HL-60 (cell line): ENCODE results near the gene CABLES2.

Source experiments
- GABPA ChIP-seq: IDR thresholded peaks from 2 replicates; pipeline ENCODE4 v1.6.1; 2012; ENCODE audit warnings: low read depth
- POLR2AphosphoS5 ChIP-seq: IDR thresholded peaks from 2 replicates; pipeline ENCODE4 v1.6.1; 2012; ENCODE audit warnings: low read depth
- SPI1 ChIP-seq: IDR thresholded peaks from 2 replicates; pipeline ENCODE4 v1.6.1; 2012; ENCODE audit warnings: low read depth, mild to moderate bottlenecking, borderline replicate concordance
- TF ChIP-seq, protein P1 (sequence below): IDR thresholded peaks from one replicate; pipeline ENCODE4 v1.5.1; 2011; ENCODE audit warnings: low read length, control low read depth, inconsistent platforms; ENCODE audit not compliant: insufficient read depth

GRCh38 chr20:62350629-62351422, 56.3 kb downstream of the CABLES2 start:
- TF ChIP-seq, protein P1, sequence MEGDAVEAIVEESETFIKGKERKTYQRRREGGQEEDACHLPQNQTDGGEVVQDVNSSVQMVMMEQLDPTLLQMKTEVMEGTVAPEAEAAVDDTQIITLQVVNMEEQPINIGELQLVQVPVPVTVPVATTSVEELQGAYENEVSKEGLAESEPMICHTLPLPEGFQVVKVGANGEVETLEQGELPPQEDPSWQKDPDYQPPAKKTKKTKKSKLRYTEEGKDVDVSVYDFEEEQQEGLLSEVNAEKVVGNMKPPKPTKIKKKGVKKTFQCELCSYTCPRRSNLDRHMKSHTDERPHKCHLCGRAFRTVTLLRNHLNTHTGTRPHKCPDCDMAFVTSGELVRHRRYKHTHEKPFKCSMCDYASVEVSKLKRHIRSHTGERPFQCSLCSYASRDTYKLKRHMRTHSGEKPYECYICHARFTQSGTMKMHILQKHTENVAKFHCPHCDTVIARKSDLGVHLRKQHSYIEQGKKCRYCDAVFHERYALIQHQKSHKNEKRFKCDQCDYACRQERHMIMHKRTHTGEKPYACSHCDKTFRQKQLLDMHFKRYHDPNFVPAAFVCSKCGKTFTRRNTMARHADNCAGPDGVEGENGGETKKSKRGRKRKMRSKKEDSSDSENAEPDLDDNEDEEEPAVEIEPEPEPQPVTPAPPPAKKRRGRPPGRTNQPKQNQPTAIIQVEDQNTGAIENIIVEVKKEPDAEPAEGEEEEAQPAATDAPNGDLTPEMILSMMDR: no peak
- TF ChIP-seq POLR2AphosphoS5 (no peak), SPI1 (no peak), GABPA (no peak)
